NCI-H748 (cell line): ENCODE results near the gene NDUFS1.
"Not testable (repeated sequence)": the region's sequence is repeated elsewhere in the genome, so short reads cannot be mapped to it uniquely, and the experiment has no call there.

Source experiments
- DNase-seq: peaks from one replicate; lab custom pipeline; 2025; ENCODE audit not compliant: unreplicated experiment; lab: John Stamatoyannopoulos, UW

The NDUFS1 gene

GRCh38 chr2:206105541-206105940, 53.7 kb downstream of the NDUFS1 start:
- DNase-seq, result no peak

- no peak for DNase-seq
These were observed 54.2 kb downstream of the NDUFS1 start for GRCh38 chr2:206105038-206105437.

DNA sequence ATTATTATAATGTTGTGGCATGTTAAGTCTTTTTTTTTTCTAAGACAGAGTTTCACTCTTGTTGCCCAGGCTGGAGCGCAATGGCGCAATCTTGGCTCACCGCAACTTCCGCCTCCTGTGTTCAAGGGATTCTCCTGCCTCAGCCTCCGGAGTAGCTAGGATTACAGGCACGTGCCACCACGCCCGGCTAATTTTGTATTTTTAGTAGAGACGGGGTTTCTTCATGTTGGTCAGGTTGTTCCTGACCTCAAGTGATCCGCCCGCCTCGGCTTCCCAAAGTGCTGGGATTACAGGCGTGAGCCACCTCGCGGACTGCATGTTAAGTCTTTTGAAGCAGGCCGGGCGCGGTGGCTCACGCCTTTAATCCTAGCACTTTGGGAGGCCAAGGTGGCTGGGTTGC, 60.4 kb downstream of the NDUFS1 start:
- DNase-seq, result not testable (repeated sequence)

DNA sequence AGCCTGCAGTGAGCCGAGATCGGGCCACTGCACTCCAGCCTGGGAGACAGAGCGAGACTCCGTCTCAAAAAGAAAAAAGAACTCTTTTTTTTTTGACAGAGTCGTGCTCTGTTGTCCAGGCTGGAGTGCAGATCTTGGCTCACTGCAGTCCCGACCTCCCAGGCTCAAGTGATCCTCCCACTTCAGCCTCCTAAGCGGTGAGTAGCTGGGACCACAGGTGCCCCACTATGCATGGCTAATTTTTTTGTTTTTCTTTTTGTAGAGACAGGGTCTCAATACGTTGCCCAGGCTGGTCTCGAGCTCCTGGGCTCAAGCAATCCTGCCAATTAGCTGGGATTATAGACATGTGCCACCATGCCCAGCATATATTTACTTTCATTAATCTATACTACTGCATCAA, 60.8 kb downstream of the NDUFS1 start:
- no peak for DNase-seq

- DNase-seq, result no peak
These were observed 62.4 kb downstream of the NDUFS1 start for GRCh38 chr2:206096876-206097275.

- no peak for DNase-seq
These were observed 63.5 kb downstream of the NDUFS1 start for GRCh38 chr2:206095536-206096332.

- no peak for DNase-seq
These were observed 66.9 kb downstream of the NDUFS1 start for GRCh38 chr2:206092297-206092696.

GRCh38 chr2:206088248-206088647, 71.0 kb downstream of the NDUFS1 start:
- no peak for DNase-seq

DNA sequence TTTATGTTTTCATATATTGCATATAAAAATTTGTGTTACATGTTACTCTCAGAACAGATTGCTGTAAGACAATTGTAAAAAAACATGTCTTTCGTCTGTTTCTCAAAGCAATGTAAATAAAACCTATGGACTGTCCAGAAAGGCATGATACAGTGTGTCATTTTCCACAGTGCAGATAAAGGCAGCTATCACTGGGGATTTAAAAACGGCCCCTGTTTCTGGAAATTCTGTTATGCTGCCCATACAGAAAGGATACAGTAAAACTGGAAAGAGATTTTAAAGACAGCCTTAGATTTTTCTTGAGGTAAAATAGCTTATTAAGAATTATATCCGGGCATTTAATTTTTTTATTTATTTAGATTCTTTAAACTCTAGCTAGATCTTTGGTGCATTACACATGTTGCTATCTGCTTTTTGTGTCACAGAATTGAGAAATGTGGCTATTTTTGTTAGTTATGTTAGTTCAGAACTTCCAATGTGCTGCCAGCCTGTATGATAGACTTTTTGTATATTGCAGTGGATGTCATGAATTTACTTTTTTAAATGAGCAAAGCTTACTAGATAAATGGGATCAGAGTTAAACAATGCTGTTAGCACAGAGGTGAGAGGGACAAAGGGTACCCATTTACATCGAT, 72.4 kb downstream of the NDUFS1 start:
- DNase-seq, result peak; percentile 39

- peak; percentile 84 for DNase-seq
These were observed 73.3 kb downstream of the NDUFS1 start, which contains the start of gene INO80D for GRCh38 chr2:206085742-206086445. Gene INO80D (minus strand): TSS chr2:206086174. CDS start chr2:206063016, 23,158 bp downstream.

GRCh38 chr2:206084870-206085741, 74.1 kb downstream of the NDUFS1 start:
- peak; percentile 42 for DNase-seq

DNA sequence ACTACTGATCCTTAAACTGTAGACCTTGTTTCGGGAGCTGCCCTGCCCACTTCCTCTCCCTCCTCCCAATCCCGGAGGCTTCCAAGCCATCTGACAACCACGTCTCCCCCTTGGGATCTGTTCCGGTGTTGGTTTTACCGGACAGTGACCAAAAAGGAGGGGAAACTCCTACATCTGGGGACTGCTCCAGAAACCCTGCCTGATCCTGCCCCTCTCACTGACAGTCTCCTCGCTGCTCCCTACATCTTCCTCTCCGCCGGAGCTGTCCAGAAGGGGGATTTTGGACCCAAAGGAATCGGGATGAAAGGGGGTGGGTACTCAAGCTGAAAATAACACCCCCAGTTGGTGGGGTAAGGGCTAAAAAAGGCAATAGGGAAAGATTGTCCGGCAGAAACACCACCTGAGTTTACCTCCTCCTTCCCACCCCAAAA, 74.8 kb downstream of the NDUFS1 start:
- peak; percentile 76 for DNase-seq

DNA sequence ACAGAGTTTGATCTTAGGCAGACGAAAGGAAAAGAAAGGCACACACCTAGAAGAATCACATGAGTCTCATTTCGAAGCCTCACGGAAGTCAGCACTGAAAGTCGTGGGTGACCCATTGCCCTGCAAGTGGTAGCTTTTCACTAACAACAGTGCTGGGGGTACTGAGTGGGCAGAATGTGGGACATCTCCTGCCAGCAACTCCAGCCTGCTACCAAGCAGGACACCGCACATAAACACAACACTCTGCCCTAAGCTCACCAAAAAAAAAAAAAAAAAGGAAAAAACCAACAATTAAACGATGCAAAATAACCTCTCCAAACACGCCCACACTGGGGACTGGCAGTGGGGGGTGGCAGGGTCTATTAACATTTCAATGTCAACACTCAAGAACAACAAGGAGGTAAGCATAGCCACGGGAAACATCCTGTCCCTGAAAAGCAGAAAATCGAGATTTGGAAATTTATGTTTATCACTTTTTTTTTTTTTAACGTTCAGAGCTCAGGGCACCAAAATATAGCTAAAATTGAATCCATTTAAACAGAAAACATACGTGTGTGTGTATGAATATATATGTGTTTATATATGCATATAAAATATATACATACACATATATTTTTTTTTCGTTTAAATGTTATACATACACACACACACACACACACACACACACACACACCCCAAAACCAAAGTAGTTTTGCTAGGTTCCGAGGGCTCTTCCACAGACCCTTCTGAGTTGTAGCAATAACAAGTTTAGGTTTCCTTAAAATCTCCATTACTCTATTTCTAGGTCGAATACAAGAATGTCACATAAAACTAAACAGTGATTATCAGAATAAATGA, 75.4 kb downstream of the NDUFS1 start:
- peak; percentile 71 for DNase-seq

DNA sequence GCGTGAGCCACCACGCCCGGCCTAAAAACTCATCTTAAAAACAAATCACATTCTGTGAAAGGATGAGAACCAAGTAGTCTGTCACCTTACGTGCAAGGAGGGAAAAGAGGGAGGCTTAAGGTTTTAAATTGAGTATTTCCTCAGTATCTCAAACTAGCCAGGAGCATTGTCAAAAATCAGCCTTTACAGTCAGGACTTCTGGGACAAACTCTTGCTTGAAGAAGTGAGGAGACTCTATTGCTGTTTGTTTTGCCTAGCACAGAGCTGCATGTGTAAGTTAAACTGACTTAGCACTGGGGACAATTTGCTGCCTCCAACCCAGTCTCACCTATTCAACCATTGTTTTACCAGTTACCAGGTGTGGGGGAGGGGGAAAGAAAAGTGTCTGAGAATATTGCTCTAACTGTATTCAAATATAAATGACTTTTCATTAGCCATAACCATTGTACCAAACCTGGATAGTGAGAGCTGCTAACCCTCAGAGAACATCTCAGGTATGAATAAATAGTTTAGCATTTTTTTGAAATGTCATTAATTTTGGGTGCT, 76.9 kb downstream of the NDUFS1 start:
- no peak for DNase-seq

GRCh38 chr2:206080927-206081326, 78.3 kb downstream of the NDUFS1 start:
- DNase-seq, result no peak

GRCh38 chr2:206079699-206080465, 79.4 kb downstream of the NDUFS1 start:
- DNase-seq, result no peak

DNA sequence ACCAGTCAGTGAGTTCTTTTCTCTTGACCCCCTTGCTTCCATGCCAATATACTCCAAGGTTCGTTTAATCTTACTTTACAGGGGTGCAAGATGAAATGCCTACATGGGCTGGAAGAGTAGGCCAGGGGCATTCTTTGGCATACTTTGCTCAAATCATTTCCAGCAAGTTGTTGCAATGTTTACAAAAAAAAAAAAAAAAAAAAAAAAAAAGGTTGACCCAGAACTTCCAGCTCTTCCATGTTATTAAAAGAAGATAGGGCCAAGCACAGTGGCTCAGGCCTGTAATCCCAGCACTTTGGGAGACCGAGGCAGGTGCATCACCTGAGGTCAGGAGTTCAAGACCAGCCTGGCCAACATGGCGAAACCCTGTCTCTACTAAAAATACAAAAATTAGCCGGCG, 81.4 kb downstream of the NDUFS1 start:
- not testable (repeated sequence) for DNase-seq

DNA sequence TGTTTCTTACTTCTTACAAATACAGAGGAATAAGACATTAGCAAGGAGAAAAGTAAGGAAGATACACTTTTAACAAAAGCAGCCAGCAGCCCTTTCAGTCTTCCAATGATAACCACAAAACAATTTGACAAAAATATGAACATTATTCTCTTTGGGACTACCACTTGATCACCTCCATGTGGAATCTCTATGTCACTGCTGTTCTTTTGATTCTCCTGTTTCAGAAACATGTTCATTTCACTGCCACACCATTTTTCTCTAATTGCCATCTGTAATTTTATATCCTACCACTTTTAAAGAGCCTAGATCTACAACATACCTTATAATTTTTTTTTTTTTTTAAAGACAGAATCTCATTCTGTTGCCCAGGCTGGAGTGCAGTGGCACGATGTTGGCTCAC, 84.1 kb downstream of the NDUFS1 start:
- DNase-seq, result no peak

- no peak for DNase-seq
These were observed 87.4 kb downstream of the NDUFS1 start for GRCh38 chr2:206071807-206072206.
